Measurements from ENCODE around the gene UACA. TPM values are rescaled to one million over a fixed set of nuclear protein-coding genes. Genes with fewer than 3 reads are reported as not detected.

Gene UACA
- total RNA-seq, 1 donor = 161 TPM

- peak overlapping the region; percentile 2 for H3K4me2 ChIP-seq (ENCODE audit: insufficient read depth, low read length)
- H3K9me3 ChIP-seq (ENCODE audit: low read depth, low read length) = no peaks in the 10 kb centered on the region
- no peak overlapping the region for H2AFZ ChIP-seq (ENCODE audit: low read length)
- no peak for TF ChIP-seq CTCF (IDR thresholded peaks at IDR 0.05; ENCODE audit: extremely low read depth, low read depth, low read length)
- DNase-seq (ENCODE audit: insufficient read length, low spot score, missing footprints) = peak; percentile 85
- H3K79me2 ChIP-seq (ENCODE audit: insufficient read depth, low read length) = peaks cover 68% of the 10 kb centered on the region
- peaks cover 8% of the 10 kb centered on the region for H3K4me1 ChIP-seq (ENCODE audit: insufficient read depth, low read length)
- peaks cover 32% of the 10 kb centered on the region for H4K20me1 ChIP-seq (ENCODE audit: insufficient read depth, low read length)
- peak overlapping the region; percentile 19 for H3K27ac ChIP-seq (ENCODE audit: low read depth, low read length)
- no peak overlapping the region for H3K4me3 ChIP-seq (ENCODE audit: insufficient read depth, low read length)
- no peaks in the 10 kb centered on the region for H3K36me3 ChIP-seq (ENCODE audit: insufficient read depth, low read length)
- no peaks in the 10 kb centered on the region for H3K27me3 ChIP-seq (ENCODE audit: insufficient read depth, low read length)
These were observed 36.6 kb downstream of the UACA start for GRCh38 chr15:70726753-70727152.

- peaks cover 45% of the 10 kb centered on the region for H4K20me1 ChIP-seq (ENCODE audit: insufficient read depth, low read length)
- no peak for DNase-seq (ENCODE audit: insufficient read length, low spot score, missing footprints)
- no peak overlapping the region for H2AFZ ChIP-seq (ENCODE audit: low read length)
- H3K27ac ChIP-seq (ENCODE audit: low read depth, low read length) = no peak overlapping the region
- H3K36me3 ChIP-seq (ENCODE audit: insufficient read depth, low read length) = peaks cover 5% of the 10 kb centered on the region
- TF ChIP-seq CTCF (IDR thresholded peaks at IDR 0.05; ENCODE audit: extremely low read depth, low read depth, low read length) = no peak
- H3K27me3 ChIP-seq (ENCODE audit: insufficient read depth, low read length) = no peaks in the 10 kb centered on the region
- H3K79me2 ChIP-seq (ENCODE audit: insufficient read depth, low read length) = peaks cover 86% of the 10 kb centered on the region
- no peak overlapping the region for H3K4me3 ChIP-seq (ENCODE audit: insufficient read depth, low read length)
- H3K4me2 ChIP-seq (ENCODE audit: insufficient read depth, low read length) = no peak overlapping the region
- peaks cover 8% of the 10 kb centered on the region for H3K4me1 ChIP-seq (ENCODE audit: insufficient read depth, low read length)
- no peaks in the 10 kb centered on the region for H3K9me3 ChIP-seq (ENCODE audit: low read depth, low read length)
These were observed 39.4 kb downstream of the UACA start for GRCh38 chr15:70723927-70724326.

GRCh38 chr15:70723122-70723422, 40.3 kb downstream of the UACA start:
- peaks cover 8% of the 10 kb centered on the region for H3K4me1 ChIP-seq (ENCODE audit: insufficient read depth, low read length)
- TF ChIP-seq CTCF (IDR thresholded peaks at IDR 0.05; ENCODE audit: extremely low read depth, low read depth, low read length) = no peak
- H2AFZ ChIP-seq (ENCODE audit: low read length) = no peak overlapping the region
- no peaks in the 10 kb centered on the region for H3K9me3 ChIP-seq (ENCODE audit: low read depth, low read length)
- H3K79me2 ChIP-seq (ENCODE audit: insufficient read depth, low read length) = peaks cover 88% of the 10 kb centered on the region
- peaks cover 47% of the 10 kb centered on the region for H4K20me1 ChIP-seq (ENCODE audit: insufficient read depth, low read length)
- H3K36me3 ChIP-seq (ENCODE audit: insufficient read depth, low read length) = peaks cover 5% of the 10 kb centered on the region
- DNase-seq (ENCODE audit: insufficient read length, low spot score, missing footprints) = no peak
- no peak overlapping the region for H3K4me2 ChIP-seq (ENCODE audit: insufficient read depth, low read length)
- no peak overlapping the region for H3K4me3 ChIP-seq (ENCODE audit: insufficient read depth, low read length)
- no peaks in the 10 kb centered on the region for H3K27me3 ChIP-seq (ENCODE audit: insufficient read depth, low read length)
- no peak overlapping the region for H3K27ac ChIP-seq (ENCODE audit: low read depth, low read length)

- Histone ChIP-seq H3K4me1 (ENCODE audit: insufficient read depth, low read length) (peaks cover 8% of the 10 kb centered on the region), H3K27ac (ENCODE audit: low read depth, low read length) (peak overlapping the region; percentile 12), H4K20me1 (ENCODE audit: insufficient read depth, low read length) (peaks cover 47% of the 10 kb centered on the region), H3K79me2 (ENCODE audit: insufficient read depth, low read length) (peaks cover 86% of the 10 kb centered on the region), H3K9me3 (ENCODE audit: low read depth, low read length) (no peaks in the 10 kb centered on the region), H3K27me3 (ENCODE audit: insufficient read depth, low read length) (no peaks in the 10 kb centered on the region), H3K4me2 (ENCODE audit: insufficient read depth, low read length) (no peak overlapping the region), H2AFZ (ENCODE audit: low read length) (no peak overlapping the region), H3K4me3 (ENCODE audit: insufficient read depth, low read length) (no peak overlapping the region), H3K36me3 (ENCODE audit: insufficient read depth, low read length) (peaks cover 5% of the 10 kb centered on the region)
- TF ChIP-seq CTCF (IDR thresholded peaks at IDR 0.05; ENCODE audit: extremely low read depth, low read depth, low read length) = peak; percentile 71
- peak; percentile 59 for DNase-seq (ENCODE audit: insufficient read length, low spot score, missing footprints)
These were observed 40.9 kb downstream of the UACA start for GRCh38 chr15:70722266-70723121.
